ENCODE data around the gene CPE.

CPE gene

DNA sequence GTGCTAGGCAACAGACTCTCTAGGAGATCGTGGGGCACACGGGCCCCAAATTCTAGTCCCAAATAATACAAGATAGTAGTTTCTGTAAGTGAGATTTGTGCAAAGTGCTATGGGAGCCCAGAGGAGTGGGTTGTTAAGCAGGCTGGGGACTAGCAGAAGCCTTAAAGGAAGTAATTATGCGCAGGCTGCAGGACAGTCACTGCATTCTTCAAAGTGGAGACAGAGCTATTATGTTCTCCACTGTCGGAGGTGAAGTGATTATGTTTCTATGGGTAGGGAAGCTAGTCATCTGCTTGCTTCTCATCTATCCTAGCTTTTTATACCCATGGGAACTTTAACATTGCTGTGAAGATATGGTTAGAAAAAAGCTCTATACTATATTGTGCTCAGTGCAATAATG lies 154.2 kb downstream of the CPE start:
- H2AFZ ChIP-seq (ENCODE audit: low read depth, low read length), result no peak overlapping the region
- H3K27me3 ChIP-seq (ENCODE audit: low read depth, low read length), result no peaks in the 10 kb centered on the region
- H3K27ac ChIP-seq (ENCODE audit: low read length), result no peak overlapping the region
- H4K20me1 ChIP-seq (ENCODE audit: insufficient read depth, low read length), result no peaks in the 10 kb centered on the region
- no peaks in the 10 kb centered on the region for H3K36me3 ChIP-seq (replicated peaks; ENCODE audit: low read depth, low read length)
- TF ChIP-seq EZH2phosphoT487 (IDR thresholded peaks at IDR 0.05; ENCODE audit: low read depth), result no peak
- TF ChIP-seq, protein P1, sequence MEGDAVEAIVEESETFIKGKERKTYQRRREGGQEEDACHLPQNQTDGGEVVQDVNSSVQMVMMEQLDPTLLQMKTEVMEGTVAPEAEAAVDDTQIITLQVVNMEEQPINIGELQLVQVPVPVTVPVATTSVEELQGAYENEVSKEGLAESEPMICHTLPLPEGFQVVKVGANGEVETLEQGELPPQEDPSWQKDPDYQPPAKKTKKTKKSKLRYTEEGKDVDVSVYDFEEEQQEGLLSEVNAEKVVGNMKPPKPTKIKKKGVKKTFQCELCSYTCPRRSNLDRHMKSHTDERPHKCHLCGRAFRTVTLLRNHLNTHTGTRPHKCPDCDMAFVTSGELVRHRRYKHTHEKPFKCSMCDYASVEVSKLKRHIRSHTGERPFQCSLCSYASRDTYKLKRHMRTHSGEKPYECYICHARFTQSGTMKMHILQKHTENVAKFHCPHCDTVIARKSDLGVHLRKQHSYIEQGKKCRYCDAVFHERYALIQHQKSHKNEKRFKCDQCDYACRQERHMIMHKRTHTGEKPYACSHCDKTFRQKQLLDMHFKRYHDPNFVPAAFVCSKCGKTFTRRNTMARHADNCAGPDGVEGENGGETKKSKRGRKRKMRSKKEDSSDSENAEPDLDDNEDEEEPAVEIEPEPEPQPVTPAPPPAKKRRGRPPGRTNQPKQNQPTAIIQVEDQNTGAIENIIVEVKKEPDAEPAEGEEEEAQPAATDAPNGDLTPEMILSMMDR (IDR thresholded peaks at IDR 0.05; ENCODE audit: low read depth, low read length), result no peak
- no peak overlapping the region for H3K4me3 ChIP-seq (ENCODE audit: low read length)
- no peaks in the 10 kb centered on the region for H3K4me1 ChIP-seq (ENCODE audit: low read length)
- H3K9me3 ChIP-seq (ENCODE audit: insufficient read depth, low read length), result no peaks in the 10 kb centered on the region
- H3K4me2 ChIP-seq (ENCODE audit: low read length), result no peak overlapping the region
- no peak overlapping the region for H3K9ac ChIP-seq (ENCODE audit: low read length)
- H3K79me2 ChIP-seq (ENCODE audit: low read length), result no peaks in the 10 kb centered on the region

DNA sequence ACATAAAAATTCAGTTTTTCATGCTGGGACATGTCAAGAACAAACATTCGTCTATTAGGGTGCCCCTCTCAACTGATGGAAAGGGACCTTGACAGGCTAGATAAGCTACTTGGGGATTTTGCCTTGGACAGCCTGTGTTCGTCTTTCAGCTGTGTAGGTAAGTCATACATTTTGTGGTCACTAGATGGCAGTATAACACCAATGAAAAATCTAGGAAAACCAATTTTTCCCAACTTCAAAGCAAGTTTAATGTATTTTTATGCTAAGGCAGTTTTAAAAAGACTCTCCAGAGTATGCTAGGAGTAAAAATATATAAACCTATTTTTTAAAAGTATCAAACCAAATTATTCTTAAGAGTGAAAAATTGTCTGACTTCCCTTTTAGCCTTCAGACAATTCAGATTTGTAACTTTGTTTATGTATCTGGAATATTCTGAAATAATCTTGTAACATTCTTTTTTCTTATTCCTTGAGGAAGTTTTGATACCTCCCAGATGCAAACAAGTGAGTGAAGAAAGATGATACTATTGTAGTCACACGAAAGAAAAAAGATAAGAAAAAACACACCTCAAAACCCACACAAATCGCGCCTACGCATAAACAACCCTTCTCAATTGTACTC lies 158.3 kb downstream of the CPE start:
- H3K4me1 ChIP-seq (ENCODE audit: low read length), result no peaks in the 10 kb centered on the region
- H3K4me3 ChIP-seq (ENCODE audit: low read length), result no peak overlapping the region
- no peaks in the 10 kb centered on the region for H3K79me2 ChIP-seq (ENCODE audit: low read length)
- H3K9me3 ChIP-seq (ENCODE audit: insufficient read depth, low read length), result no peaks in the 10 kb centered on the region
- H3K27me3 ChIP-seq (ENCODE audit: low read depth, low read length), result peaks cover 3% of the 10 kb centered on the region; the same call in 1 of the 2 replicates
- no peaks in the 10 kb centered on the region for H4K20me1 ChIP-seq (ENCODE audit: insufficient read depth, low read length)
- H3K36me3 ChIP-seq (replicated peaks; ENCODE audit: low read depth, low read length), result no peaks in the 10 kb centered on the region
- no peak overlapping the region for H3K27ac ChIP-seq (ENCODE audit: low read length)
- H3K9ac ChIP-seq (ENCODE audit: low read length), result no peak overlapping the region
- no peak overlapping the region for H3K4me2 ChIP-seq (ENCODE audit: low read length)
- H2AFZ ChIP-seq (ENCODE audit: low read depth, low read length), result no peak overlapping the region
- TF ChIP-seq, protein P1 (IDR thresholded peaks at IDR 0.05; ENCODE audit: low read depth, low read length), result peak; percentile 98
- TF ChIP-seq EZH2phosphoT487 (IDR thresholded peaks at IDR 0.05; ENCODE audit: low read depth), result no peak

DNA sequence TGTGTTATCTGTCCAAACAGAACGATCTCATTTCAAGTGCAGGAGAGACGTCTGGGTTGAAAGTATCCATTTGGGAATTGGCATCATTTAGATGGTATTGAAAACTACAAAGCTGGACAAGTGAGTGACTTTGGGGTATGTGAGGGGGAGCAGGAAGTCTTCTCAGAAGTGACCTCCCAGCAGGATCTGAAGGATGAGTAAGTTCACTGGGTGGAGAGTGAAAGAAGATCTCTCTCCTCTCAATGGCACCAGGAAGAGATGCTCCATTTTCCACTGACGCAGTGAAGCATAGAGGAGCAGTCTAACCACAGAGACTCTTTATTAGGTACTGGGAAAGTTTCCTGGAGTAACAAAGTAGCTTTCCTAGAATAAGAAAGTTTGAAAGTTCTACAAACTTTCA lies 161.0 kb downstream of the CPE start:
- no peak overlapping the region for H3K4me3 ChIP-seq (ENCODE audit: low read length)
- H3K9me3 ChIP-seq (ENCODE audit: insufficient read depth, low read length), result no peaks in the 10 kb centered on the region
- no peaks in the 10 kb centered on the region for H3K36me3 ChIP-seq (replicated peaks; ENCODE audit: low read depth, low read length)
- TF ChIP-seq, protein P1 (IDR thresholded peaks at IDR 0.05; ENCODE audit: low read depth, low read length), result no peak
- TF ChIP-seq EZH2phosphoT487 (IDR thresholded peaks at IDR 0.05; ENCODE audit: low read depth), result no peak
- H3K4me1 ChIP-seq (ENCODE audit: low read length), result no peaks in the 10 kb centered on the region
- H3K4me2 ChIP-seq (ENCODE audit: low read length), result no peak overlapping the region
- H3K9ac ChIP-seq (ENCODE audit: low read length), result no peak overlapping the region
- H3K79me2 ChIP-seq (ENCODE audit: low read length), result no peaks in the 10 kb centered on the region
- H3K27me3 ChIP-seq (ENCODE audit: low read depth, low read length), result peaks cover 3% of the 10 kb centered on the region; the same call in 1 of the 2 replicates
- H3K27ac ChIP-seq (ENCODE audit: low read length), result no peak overlapping the region
- H4K20me1 ChIP-seq (ENCODE audit: insufficient read depth, low read length), result no peaks in the 10 kb centered on the region
- no peak overlapping the region for H2AFZ ChIP-seq (ENCODE audit: low read depth, low read length)

DNA sequence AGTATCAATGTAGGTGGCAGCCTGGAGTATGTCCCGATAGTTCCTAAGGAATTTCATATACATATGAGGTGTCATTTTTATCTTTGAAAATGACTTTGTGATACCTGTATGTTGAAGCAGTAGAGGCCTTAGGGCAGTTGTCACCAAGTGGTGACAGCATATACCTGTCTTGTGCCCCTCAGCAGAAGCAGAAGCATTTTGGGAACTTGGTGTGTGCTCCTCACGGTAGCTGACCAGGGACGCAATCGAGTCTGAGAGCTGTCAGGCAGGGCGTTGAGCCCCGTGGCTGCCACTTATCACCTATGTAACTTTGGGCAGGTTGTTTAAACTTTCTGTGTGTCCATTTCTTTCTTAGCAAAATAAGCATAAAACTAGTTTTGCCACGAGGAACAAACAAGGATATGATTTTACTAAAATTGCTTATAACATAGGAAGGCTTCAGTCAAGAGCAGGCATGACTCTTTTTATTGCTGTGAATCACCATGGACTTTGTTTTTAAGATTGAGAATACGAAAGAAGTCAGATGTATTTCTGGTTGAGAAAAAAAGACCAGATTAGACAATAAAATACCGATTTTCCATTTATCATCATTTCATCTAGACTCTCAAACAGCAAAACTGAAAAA lies 161.5 kb downstream of the CPE start:
- Histone ChIP-seq H3K9me3 (ENCODE audit: insufficient read depth, low read length) (no peaks in the 10 kb centered on the region), H3K4me3 (ENCODE audit: low read length) (no peak overlapping the region), H3K4me2 (ENCODE audit: low read length) (no peak overlapping the region), H3K79me2 (ENCODE audit: low read length) (no peaks in the 10 kb centered on the region), H3K9ac (ENCODE audit: low read length) (no peak overlapping the region), H3K27me3 (ENCODE audit: low read depth, low read length) (peaks cover 3% of the 10 kb centered on the region; the same call in 1 of the 2 replicates), H3K4me1 (ENCODE audit: low read length) (no peaks in the 10 kb centered on the region), H4K20me1 (ENCODE audit: insufficient read depth, low read length) (no peaks in the 10 kb centered on the region), H3K27ac (ENCODE audit: low read length) (no peak overlapping the region), H3K36me3 (replicated peaks; ENCODE audit: low read depth, low read length) (no peaks in the 10 kb centered on the region), H2AFZ (ENCODE audit: low read depth, low read length) (0 out of 2 replicates have a peak overlapping the region, but pooled peaks have one; percentile 2)
- TF ChIP-seq, protein P1 (IDR thresholded peaks at IDR 0.05; ENCODE audit: low read depth, low read length), result peak; percentile 16; the same call in 1 of the 2 replicates
- no peak for TF ChIP-seq EZH2phosphoT487 (IDR thresholded peaks at IDR 0.05; ENCODE audit: low read depth)
